Muscle layer of duodenum (tissue), 2 donors: ENCODE measurements around the gene CC2D2A.
A peak's percentile ranks its signal among the peaks of the same experiment; 100 is the strongest.

Source experiments
- H3K27ac ChIP-seq: one replicate; pipeline ENCODE4 v1.7.0; 2013; ENCODE audit warnings: mild to moderate bottlenecking, low read length
- H3K27me3 ChIP-seq: one replicate; pipeline ENCODE4 v1.7.0; 2013; ENCODE audit warnings: low read depth, mild to moderate bottlenecking, control low read depth, low read length
- H3K36me3 ChIP-seq, 2 donors: one replicate each; pipeline ENCODE4 v1.7.0; 2013; ENCODE audit warnings: low read length in 2 of 2, control low read depth in 1 of 2, mild to moderate bottlenecking in 1 of 2; ENCODE audit not compliant: insufficient read depth in 2 of 2, control insufficient read depth in 1 of 2
- H3K4me1 ChIP-seq, 2 donors: one replicate each; pipeline ENCODE4 v1.7.0; 2013; ENCODE audit warnings: low read length in 2 of 2, mild to moderate bottlenecking in 2 of 2, control low read depth in 1 of 2, moderate library complexity in 1 of 2; ENCODE audit not compliant: insufficient read depth in 2 of 2, control insufficient read depth in 1 of 2
- H3K4me3 ChIP-seq, 2 donors: one replicate each; pipeline ENCODE4 v1.7.0; 2013; ENCODE audit warnings: low read length in 2 of 2, low read depth in 1 of 2, mild to moderate bottlenecking in 1 of 2
- H3K9me3 ChIP-seq, 2 donors: one replicate each; pipeline ENCODE4 v1.7.0; 2013; ENCODE audit warnings: low read length in 2 of 2, control low read depth in 1 of 2, mild to moderate bottlenecking in 1 of 2; ENCODE audit not compliant: control insufficient read depth in 1 of 2
- donor health status: healthy.

The CC2D2A gene

DNA sequence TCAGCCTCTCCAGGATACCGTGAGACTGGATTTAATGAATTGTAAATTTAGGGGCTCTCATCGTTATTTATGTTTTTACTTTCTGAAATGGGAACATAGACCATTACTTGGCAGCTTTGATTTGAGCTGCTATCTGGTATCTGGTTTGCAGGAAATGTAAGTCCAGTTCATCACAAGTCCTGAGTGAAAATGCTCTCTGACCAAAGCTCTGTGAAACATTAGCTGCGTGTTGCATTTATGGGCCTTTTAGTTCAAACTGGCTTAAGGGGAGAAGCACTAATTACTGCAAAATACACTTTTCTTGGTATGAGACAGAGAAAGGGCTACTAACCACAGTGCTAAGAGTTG lies 420 bp downstream of the CC2D2A start:
- peak overlapping the region; percentile 27 for H3K27ac ChIP-seq
- no peaks in the 10 kb centered on the region for H3K27me3 ChIP-seq
- peak overlapping the region; percentile 86 to 92 for H3K4me3 ChIP-seq
- H3K9me3 ChIP-seq: no peaks in the 10 kb centered on the region
- H3K4me1 ChIP-seq: peaks cover 0 to 41% of the 10 kb centered on the region in 2 donors
- H3K36me3 ChIP-seq: no peaks in the 10 kb centered on the region

- no peak overlapping the region for H3K27ac ChIP-seq
Observed at GRCh38 chr4:15476396-15476795, 6.7 kb downstream of the CC2D2A start.

DNA sequence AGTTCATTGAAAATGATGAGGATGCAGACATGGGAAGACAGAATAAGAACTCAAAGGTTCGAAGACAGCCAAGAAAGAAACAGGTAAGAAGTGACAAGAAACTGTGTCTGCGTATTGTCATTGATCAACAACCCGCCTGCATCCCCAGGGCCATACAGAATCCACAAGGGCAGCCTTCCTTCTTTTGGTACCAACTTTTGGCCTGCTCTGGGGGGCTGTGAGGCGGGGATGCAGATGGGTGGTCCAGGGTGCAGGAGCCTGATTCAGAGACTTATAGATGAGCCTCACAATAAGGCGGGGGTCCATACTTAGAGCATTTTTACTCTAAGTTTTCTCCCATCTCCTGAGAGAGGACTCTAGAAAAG lies 9.0 kb downstream of the CC2D2A start:
- Histone ChIP-seq H3K4me3 (peak overlapping the region in 1 of 2 donors; percentile 55), H3K27ac (no peak overlapping the region), H3K27me3 (no peaks in the 10 kb centered on the region), H3K4me1 (peaks cover 5 to 20% of the 10 kb centered on the region in 2 donors), H3K9me3 (no peaks in the 10 kb centered on the region), H3K36me3 (peaks cover 12 to 39% of the 10 kb centered on the region in 2 donors)

More at GRCh38 chr4:15476396-15476795, 6.7 kb downstream of the CC2D2A start:
- Histone ChIP-seq H3K9me3 (no peaks in the 10 kb centered on the region), H3K36me3 (peaks cover 5 to 24% of the 10 kb centered on the region in 2 donors), H3K4me1 (peaks cover 5 to 40% of the 10 kb centered on the region in 2 donors), H3K27me3 (no peaks in the 10 kb centered on the region), H3K4me3 (no peak overlapping the region)

GRCh38 chr4:15479089-15479912 lies 9.6 kb downstream of the CC2D2A start:
- Histone ChIP-seq H3K36me3 (peaks cover 15 to 41% of the 10 kb centered on the region in 2 donors), H3K9me3 (no peaks in the 10 kb centered on the region)

GRCh38 chr4:15479913-15480185 lies 10.2 kb downstream of the CC2D2A start:
- Histone ChIP-seq H3K4me1 (peaks cover 5 to 14% of the 10 kb centered on the region in 2 donors), H3K27me3 (no peaks in the 10 kb centered on the region), H3K4me3 (peak overlapping the region; percentile 54 to 55), H3K36me3 (peaks cover 15 to 47% of the 10 kb centered on the region in 2 donors), H3K27ac (peak overlapping the region; percentile 54), H3K9me3 (no peaks in the 10 kb centered on the region)

More at GRCh38 chr4:15479089-15479912, 9.6 kb downstream of the CC2D2A start:
- Histone ChIP-seq H3K4me3 (peak overlapping the region; percentile 54 to 55), H3K27ac (peak overlapping the region; percentile 54), H3K27me3 (no peaks in the 10 kb centered on the region), H3K4me1 (peaks cover 5 to 14% of the 10 kb centered on the region in 2 donors)

- no peak overlapping the region for H3K4me3 ChIP-seq
- H3K27me3 ChIP-seq: no peaks in the 10 kb centered on the region
Observed at GRCh38 chr4:15481961-15482745, 12.5 kb downstream of the CC2D2A start.

DNA sequence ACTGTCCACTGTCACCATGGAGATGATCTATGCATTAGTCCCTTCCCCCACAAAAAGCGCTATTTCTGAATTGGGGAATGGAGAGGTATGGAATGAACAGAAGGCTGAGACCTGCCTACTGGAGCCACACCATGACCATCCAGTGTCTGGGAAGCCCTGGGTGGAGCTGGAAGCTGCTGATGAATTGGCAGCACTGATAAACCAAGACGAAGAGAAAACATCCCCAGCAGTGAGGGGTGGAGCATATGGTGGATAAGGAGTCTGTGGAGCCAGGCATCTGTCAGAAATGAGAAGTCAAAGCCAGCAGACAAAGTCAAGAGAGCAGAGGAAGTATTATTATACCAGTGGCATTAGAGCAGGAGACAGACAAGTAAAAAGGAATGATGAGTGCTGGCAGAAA lies 13.2 kb downstream of the CC2D2A start:
- peaks cover 11 to 39% of the 10 kb centered on the region in 2 donors for H3K36me3 ChIP-seq
- no peak overlapping the region for H3K4me3 ChIP-seq
- H3K4me1 ChIP-seq: peaks cover 5 to 14% of the 10 kb centered on the region in 2 donors
- no peaks in the 10 kb centered on the region for H3K27me3 ChIP-seq
- no peak overlapping the region for H3K27ac ChIP-seq
- peaks cover 0 to 5% of the 10 kb centered on the region in 2 donors for H3K9me3 ChIP-seq

More at GRCh38 chr4:15481961-15482745, 12.5 kb downstream of the CC2D2A start:
- H3K27ac ChIP-seq: no peak overlapping the region
- H3K4me1 ChIP-seq: peaks cover 5 to 14% of the 10 kb centered on the region in 2 donors
- peaks cover 0 to 4% of the 10 kb centered on the region in 2 donors for H3K9me3 ChIP-seq
- peaks cover 11 to 44% of the 10 kb centered on the region in 2 donors for H3K36me3 ChIP-seq

- no peaks in the 10 kb centered on the region for H3K27me3 ChIP-seq
- H3K4me3 ChIP-seq: no peak overlapping the region
- peaks cover 0 to 7% of the 10 kb centered on the region in 2 donors for H3K9me3 ChIP-seq
- no peaks in the 10 kb centered on the region for H3K4me1 ChIP-seq
- no peak overlapping the region for H3K27ac ChIP-seq
- peaks cover 4 to 39% of the 10 kb centered on the region in 2 donors for H3K36me3 ChIP-seq
Observed at GRCh38 chr4:15488136-15488535, 18.5 kb downstream of the CC2D2A start.

- H3K4me3 ChIP-seq: no peak overlapping the region
- no peaks in the 10 kb centered on the region for H3K4me1 ChIP-seq
- no peak overlapping the region for H3K27ac ChIP-seq
- H3K9me3 ChIP-seq: peaks cover 0 to 7% of the 10 kb centered on the region in 2 donors
- H3K27me3 ChIP-seq: no peaks in the 10 kb centered on the region
- H3K36me3 ChIP-seq: peaks cover 2 to 36% of the 10 kb centered on the region in 2 donors
Observed at GRCh38 chr4:15488658-15489470, 19.2 kb downstream of the CC2D2A start.

GRCh38 chr4:15489551-15489950 lies 19.9 kb downstream of the CC2D2A start:
- Histone ChIP-seq H3K4me1 (no peaks in the 10 kb centered on the region), H3K36me3 (peaks cover 0 to 32% of the 10 kb centered on the region in 2 donors), H3K27ac (no peak overlapping the region), H3K9me3 (peaks cover 0 to 7% of the 10 kb centered on the region in 2 donors), H3K4me3 (no peak overlapping the region), H3K27me3 (no peaks in the 10 kb centered on the region)

GRCh38 chr4:15493411-15493810 lies 23.7 kb downstream of the CC2D2A start:
- H3K27ac ChIP-seq: no peak overlapping the region
- H3K4me3 ChIP-seq: no peak overlapping the region
- H3K27me3 ChIP-seq: no peaks in the 10 kb centered on the region
- peaks cover 0 to 26% of the 10 kb centered on the region in 2 donors for H3K36me3 ChIP-seq
- H3K4me1 ChIP-seq: peaks cover 0 to 4% of the 10 kb centered on the region in 2 donors
- H3K9me3 ChIP-seq: no peaks in the 10 kb centered on the region
